ENCODE results near the gene ILF3. TPM values are rescaled to one million over a fixed set of nuclear protein-coding genes. Genes with fewer than 3 reads are reported as not detected.

Gene ILF3
- total RNA-seq, 2 donors from 2014 or later, result 114 to 196 TPM

DNA sequence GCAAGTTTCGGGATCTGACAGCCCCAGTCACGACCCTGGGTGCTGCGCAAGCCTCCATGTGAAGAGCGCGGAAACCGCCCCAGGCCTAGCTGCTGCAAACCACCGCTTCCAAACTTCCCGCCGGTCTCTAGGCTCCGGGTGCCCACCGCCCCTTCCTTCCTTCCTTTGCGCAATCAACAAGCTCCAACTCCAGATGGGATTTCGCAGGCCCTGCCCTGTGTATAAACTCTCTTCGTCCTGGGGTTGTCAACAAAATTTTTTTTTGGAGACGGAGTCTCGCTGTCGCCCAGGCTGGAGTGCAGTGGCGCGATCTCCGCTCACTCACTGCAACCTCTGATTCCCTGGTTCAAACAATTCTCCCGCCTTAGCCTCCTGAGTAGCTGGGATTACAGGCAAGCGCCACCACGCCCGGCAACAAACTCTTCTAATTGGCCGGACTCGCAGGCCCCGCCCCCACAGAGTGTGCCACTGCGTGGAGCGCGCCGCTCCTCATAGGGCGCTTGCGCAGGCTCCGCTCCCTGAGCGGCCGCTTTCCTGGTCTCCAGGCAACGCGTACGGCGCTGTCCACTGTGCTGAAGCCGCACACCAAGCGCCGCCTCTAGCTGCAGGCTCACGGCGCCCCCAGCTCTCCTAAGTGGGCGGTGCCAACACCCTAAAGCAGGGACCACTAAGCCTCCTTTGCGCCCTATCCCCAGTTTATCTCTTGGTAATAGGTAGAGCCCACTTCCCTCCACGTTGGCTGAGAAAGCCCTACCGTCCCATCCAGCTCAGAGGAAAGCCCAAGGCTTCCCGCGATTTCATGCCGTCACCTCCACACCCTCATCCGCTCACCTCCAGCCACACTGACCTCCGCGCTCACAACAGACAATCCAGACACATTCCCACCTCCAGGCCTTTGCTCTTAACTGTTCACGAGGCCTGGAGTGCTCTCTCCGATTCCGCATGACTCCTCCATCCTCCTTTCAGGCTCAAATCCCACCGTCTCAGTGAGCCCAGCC is 41.6 kb downstream of the ILF3 start:
- Histone ChIP-seq H3K27ac (no peak overlapping the region), H3K4me1 (ENCODE audit: control insufficient read depth in 1 of 2, low read depth in 2 of 2) (peaks cover 5 to 16% of the 10 kb centered on the region in 2 donors), H3K9me3 (no peaks in the 10 kb centered on the region), H3K4me3 (peak overlapping the region; percentile 59), H3K36me3 (peaks cover 17% of the 10 kb centered on the region), H3K27me3 (replicated peaks; ENCODE audit: insufficient read depth) (no peaks in the 10 kb centered on the region)
- TF ChIP-seq, protein P1, sequence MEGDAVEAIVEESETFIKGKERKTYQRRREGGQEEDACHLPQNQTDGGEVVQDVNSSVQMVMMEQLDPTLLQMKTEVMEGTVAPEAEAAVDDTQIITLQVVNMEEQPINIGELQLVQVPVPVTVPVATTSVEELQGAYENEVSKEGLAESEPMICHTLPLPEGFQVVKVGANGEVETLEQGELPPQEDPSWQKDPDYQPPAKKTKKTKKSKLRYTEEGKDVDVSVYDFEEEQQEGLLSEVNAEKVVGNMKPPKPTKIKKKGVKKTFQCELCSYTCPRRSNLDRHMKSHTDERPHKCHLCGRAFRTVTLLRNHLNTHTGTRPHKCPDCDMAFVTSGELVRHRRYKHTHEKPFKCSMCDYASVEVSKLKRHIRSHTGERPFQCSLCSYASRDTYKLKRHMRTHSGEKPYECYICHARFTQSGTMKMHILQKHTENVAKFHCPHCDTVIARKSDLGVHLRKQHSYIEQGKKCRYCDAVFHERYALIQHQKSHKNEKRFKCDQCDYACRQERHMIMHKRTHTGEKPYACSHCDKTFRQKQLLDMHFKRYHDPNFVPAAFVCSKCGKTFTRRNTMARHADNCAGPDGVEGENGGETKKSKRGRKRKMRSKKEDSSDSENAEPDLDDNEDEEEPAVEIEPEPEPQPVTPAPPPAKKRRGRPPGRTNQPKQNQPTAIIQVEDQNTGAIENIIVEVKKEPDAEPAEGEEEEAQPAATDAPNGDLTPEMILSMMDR (IDR thresholded peaks at IDR 0.05), result no peak
- ATAC-seq (ENCODE audit: insufficient number of reproducible peaks, low FRiP score, low read depth) (peak; percentile 79), DNase-seq (ENCODE audit: low spot score) (peak; percentile 72)

DNA sequence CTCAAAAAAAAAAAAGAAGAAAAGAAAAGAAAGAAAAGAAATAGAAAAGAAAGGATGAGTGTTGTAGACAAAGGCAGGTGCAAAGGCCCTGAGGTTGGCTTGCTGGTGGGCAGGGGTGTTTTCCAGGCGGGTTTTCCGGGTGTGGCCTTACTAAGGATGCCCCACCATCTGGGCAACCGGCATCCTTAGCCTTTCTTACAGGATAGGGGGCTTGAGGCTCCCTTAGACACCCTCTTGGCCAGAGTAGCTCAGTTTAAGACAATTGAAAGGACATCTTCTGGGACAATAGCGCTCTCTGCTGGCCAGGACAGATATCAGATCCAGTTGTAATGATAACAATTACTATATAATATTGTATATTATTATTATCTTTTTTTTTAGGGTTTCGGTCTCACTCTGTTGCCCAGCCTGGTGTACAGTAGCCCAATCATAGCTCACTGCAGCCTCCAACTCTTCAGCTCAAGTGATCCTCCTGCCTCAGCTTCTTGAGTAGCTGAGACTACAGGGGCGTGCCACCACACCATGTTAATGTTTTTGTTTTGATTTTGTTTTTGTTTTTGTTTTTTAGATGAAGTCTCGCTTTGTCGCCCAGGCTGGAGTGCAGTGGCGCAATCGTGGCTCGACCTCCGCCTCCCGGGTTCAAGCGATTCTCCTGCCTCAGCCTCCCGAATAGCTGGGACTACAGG is 45.6 kb downstream of the ILF3 start:
- no peak overlapping the region for H3K4me3 ChIP-seq
- H3K27ac ChIP-seq, result no peak overlapping the region
- no peaks in the 10 kb centered on the region for H3K36me3 ChIP-seq
- peaks cover 14 to 28% of the 10 kb centered on the region in 2 donors for H3K4me1 ChIP-seq (ENCODE audit: control insufficient read depth in 1 of 2, low read depth in 2 of 2)
- DNase-seq (ENCODE audit: low spot score) (no peak), ATAC-seq (ENCODE audit: insufficient number of reproducible peaks, low FRiP score, low read depth) (no peak)
- no peaks in the 10 kb centered on the region for H3K9me3 ChIP-seq
- no peaks in the 10 kb centered on the region for H3K27me3 ChIP-seq (replicated peaks; ENCODE audit: insufficient read depth)
- TF ChIP-seq, protein P1 (IDR thresholded peaks at IDR 0.05), result no peak

DNA sequence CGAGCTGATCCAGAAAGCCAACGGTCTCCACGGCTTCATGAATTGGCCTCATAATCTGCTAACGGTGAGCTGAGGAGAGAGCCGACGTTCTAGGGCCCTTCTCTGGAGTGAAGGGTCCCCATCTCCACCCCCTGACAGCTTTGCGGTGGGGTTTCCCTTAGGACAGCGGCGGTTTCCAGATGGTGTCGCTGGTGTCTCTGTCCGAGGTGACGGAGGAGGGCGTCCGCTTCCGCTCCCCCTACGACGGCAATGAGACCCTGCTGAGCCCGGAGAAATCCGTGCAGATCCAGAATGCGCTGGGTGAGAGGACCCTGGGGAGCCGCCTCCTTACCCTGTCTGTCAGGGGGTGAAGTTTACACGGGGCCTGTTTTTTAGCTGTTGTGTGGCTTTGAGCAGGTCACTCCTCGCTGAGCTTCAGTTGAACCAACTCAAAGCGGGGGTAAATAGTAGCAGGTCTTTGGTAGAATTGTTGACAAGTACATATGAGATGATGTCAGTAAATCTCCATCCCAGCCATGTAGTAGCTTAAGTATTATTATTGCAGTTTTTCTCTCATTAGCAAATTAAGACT is 47.9 kb downstream of the ILF3 start:
- H3K4me1 ChIP-seq (ENCODE audit: control insufficient read depth in 1 of 2, low read depth in 2 of 2), result peaks cover 10 to 15% of the 10 kb centered on the region in 2 donors
- TF ChIP-seq, protein P1 (IDR thresholded peaks at IDR 0.05), result no peak
- no peaks in the 10 kb centered on the region for H3K27me3 ChIP-seq (replicated peaks; ENCODE audit: insufficient read depth)
- no peak overlapping the region for H3K27ac ChIP-seq
- no peak for DNase-seq (ENCODE audit: low spot score)
- no peak for ATAC-seq (ENCODE audit: insufficient number of reproducible peaks, low FRiP score, low read depth)
- no peaks in the 10 kb centered on the region for H3K36me3 ChIP-seq
- no peaks in the 10 kb centered on the region for H3K9me3 ChIP-seq
- peak overlapping the region; percentile 98 for H3K4me3 ChIP-seq

DNA sequence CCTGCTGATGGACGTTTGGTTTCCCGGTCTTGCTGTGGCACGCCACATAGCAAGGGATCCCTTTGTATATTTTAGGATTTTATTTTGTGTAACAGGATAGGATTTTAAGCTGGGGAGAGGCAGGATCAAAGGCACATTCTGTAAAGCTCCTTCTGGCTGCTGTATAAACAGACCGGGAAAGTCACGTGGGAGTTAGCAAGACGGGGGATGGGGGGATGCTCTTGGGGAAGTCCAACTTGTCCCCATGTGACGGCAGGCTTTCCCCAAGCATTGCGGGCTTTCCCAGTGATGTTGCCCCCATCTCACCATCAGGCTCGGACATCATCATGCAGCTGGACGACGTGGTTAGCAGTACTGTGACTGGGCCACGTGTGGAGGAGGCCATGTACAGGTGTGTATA is 52.8 kb downstream of the ILF3 start:
- no peak overlapping the region for H3K4me3 ChIP-seq
- DNase-seq (ENCODE audit: low spot score) (no peak), ATAC-seq (ENCODE audit: insufficient number of reproducible peaks, low FRiP score, low read depth) (no peak)
- H3K9me3 ChIP-seq, result no peaks in the 10 kb centered on the region
- H3K27me3 ChIP-seq (replicated peaks; ENCODE audit: insufficient read depth), result no peaks in the 10 kb centered on the region
- TF ChIP-seq, protein P1 (IDR thresholded peaks at IDR 0.05), result no peak
- peaks cover 1 to 4% of the 10 kb centered on the region in 2 donors for H3K4me1 ChIP-seq (ENCODE audit: control insufficient read depth in 1 of 2, low read depth in 2 of 2)
- H3K27ac ChIP-seq, result no peak overlapping the region
- H3K36me3 ChIP-seq, result no peaks in the 10 kb centered on the region

DNA sequence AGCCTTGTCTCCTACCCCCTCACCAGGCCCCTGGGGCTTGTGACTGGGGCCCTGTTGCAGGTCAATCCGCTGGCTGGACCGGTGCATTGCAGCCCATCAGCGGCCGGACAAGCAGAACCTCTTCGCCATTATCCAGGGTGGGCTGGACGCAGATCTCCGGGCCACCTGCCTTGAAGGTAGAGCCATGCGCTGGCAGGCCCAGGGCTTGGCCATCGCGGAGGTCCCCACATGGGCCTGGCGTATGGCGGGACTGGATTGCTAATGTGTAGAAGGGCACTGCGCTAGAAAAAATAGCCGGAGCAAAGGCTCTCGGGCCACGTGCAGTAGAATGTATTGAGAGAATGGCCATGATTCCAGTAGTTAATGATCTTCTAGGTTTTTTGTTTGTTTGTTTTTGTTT is 53.3 kb downstream of the ILF3 start:
- ATAC-seq (ENCODE audit: insufficient number of reproducible peaks, low FRiP score, low read depth) (no peak), DNase-seq (ENCODE audit: low spot score) (no peak)
- no peaks in the 10 kb centered on the region for H3K36me3 ChIP-seq
- TF ChIP-seq, protein P1 (IDR thresholded peaks at IDR 0.05), result no peak
- H3K27me3 ChIP-seq (replicated peaks; ENCODE audit: insufficient read depth), result no peaks in the 10 kb centered on the region
- no peaks in the 10 kb centered on the region for H3K4me1 ChIP-seq (ENCODE audit: control insufficient read depth in 1 of 2, low read depth in 2 of 2)
- H3K4me3 ChIP-seq, result no peak overlapping the region
- no peak overlapping the region for H3K27ac ChIP-seq
- H3K9me3 ChIP-seq, result no peaks in the 10 kb centered on the region

Measured in thoracic aorta (tissue), 2 donors.